Measurements from ENCODE around the gene OCLN.

GRCh38 chr5:69525490-69525889, 32.9 kb downstream of the OCLN start:
- TF ChIP-seq CTCF (conservative IDR thresholded peaks at IDR 0.05; ENCODE audit: low read depth, low read length) (no peak), EZH2 (IDR thresholded peaks at IDR 0.05; ENCODE audit: low read length, unreplicated experiment) (no peak)

Measured in PC-3 (cell line).